Neuronal stem cell (in vitro differentiated cells): Measurements from ENCODE around the gene PLCB3.

Source experiments
- DNase-seq: peaks from one replicate; pipeline ENCODE4 v3.0.0-alpha.2; 2013; ENCODE audit warnings: low spot score
- H2AFZ ChIP-seq: one replicate; pipeline ENCODE4 v1.6.1; 2013; ENCODE audit warnings: mild to moderate bottlenecking, low read length, inconsistent platforms
- H2AK5ac ChIP-seq: 2 replicates; pipeline ENCODE4 v1.6.1; 2013; ENCODE audit warnings: low read depth, mild to moderate bottlenecking, inconsistent platforms, low read length, moderate library complexity, mixed read lengths
- H2BK120ac ChIP-seq: 2 replicates; pipeline ENCODE4 v1.6.1; 2013; ENCODE audit warnings: low read depth, mild to moderate bottlenecking, inconsistent platforms, low read length, moderate library complexity, mixed read lengths
- H2BK12ac ChIP-seq: one replicate; pipeline ENCODE4 v1.6.1; 2013; ENCODE audit warnings: low read length, inconsistent platforms
- H2BK15ac ChIP-seq: 2 replicates; pipeline ENCODE4 v1.6.1; 2013; ENCODE audit warnings: mild to moderate bottlenecking, low read length, inconsistent platforms, mixed read lengths
- H2BK5ac ChIP-seq: one replicate; pipeline ENCODE4 v1.6.1; 2013; ENCODE audit warnings: inconsistent platforms, mild to moderate bottlenecking, low read length, moderate library complexity
- H3K14ac ChIP-seq: one replicate; pipeline ENCODE4 v1.6.1; 2013; ENCODE audit warnings: low read length, inconsistent platforms
- H3K18ac ChIP-seq: 2 replicates; pipeline ENCODE4 v1.6.1; 2013; ENCODE audit warnings: low read length, inconsistent platforms
- H3K23ac ChIP-seq: 2 replicates; pipeline ENCODE4 v1.6.1; 2013; ENCODE audit warnings: low read depth, mild to moderate bottlenecking, mixed read lengths, low read length, inconsistent platforms; ENCODE audit not compliant: poor library complexity
- H3K27ac ChIP-seq: replicated peaks from 3 replicates; pipeline ENCODE4 v1.5.1; 2013; ENCODE audit warnings: low read length, inconsistent platforms
- H3K27me3 ChIP-seq, 3 experiments: 2 replicates each; pipeline ENCODE4 v1.6.1; 2013; ENCODE audit warnings: low read length in 3 of 3, mild to moderate bottlenecking in 2 of 3, inconsistent platforms in 1 of 3, low read depth in 1 of 3, mixed read lengths in 1 of 3, moderate library complexity in 1 of 3; ENCODE audit not compliant: control insufficient read depth in 3 of 3, insufficient read depth in 3 of 3
- H3K36me3 ChIP-seq, 2 donors: replicated peaks in 1 of 2; 2 replicates each; pipeline ENCODE4 v1.6.1; 2013; ENCODE audit warnings: low read length in 2 of 2; ENCODE audit not compliant: control insufficient read depth in 2 of 2, insufficient read depth in 2 of 2
- H3K4ac ChIP-seq: 2 replicates; pipeline ENCODE4 v1.6.1; 2013; ENCODE audit warnings: inconsistent platforms, mild to moderate bottlenecking, low read length, moderate library complexity
- H3K4me1 ChIP-seq, 2 donors: 1 replicate in 1 of 2; 2 replicates in 1 of 2; pipeline ENCODE4 v1.6.1; 2013; ENCODE audit warnings: low read length in 2 of 2, low read depth in 1 of 2; ENCODE audit not compliant: control insufficient read depth in 2 of 2, insufficient read depth in 1 of 2
- H3K4me2 ChIP-seq: one replicate; pipeline ENCODE4 v1.6.1; 2013; ENCODE audit warnings: mild to moderate bottlenecking, low read length, inconsistent platforms; ENCODE audit not compliant: insufficient read depth, poor library complexity, severe bottlenecking
- H3K4me3 ChIP-seq, 2 donors: 2 replicates each; pipeline ENCODE4 v1.5.1; 2013; ENCODE audit warnings: low read length in 2 of 2, mild to moderate bottlenecking in 2 of 2, inconsistent platforms in 1 of 2, moderate library complexity in 1 of 2
- H3K79me1 ChIP-seq: one replicate; pipeline ENCODE4 v1.6.1; 2013; ENCODE audit warnings: low read depth, mild to moderate bottlenecking, inconsistent platforms, low read length, moderate library complexity
- H3K9ac ChIP-seq: one replicate; pipeline ENCODE4 v1.6.1; 2013; ENCODE audit warnings: mild to moderate bottlenecking, low read depth, low read length, inconsistent platforms; ENCODE audit not compliant: poor library complexity
- H3K9me3 ChIP-seq, 2 donors: replicated peaks in 1 of 2; 2 replicates each; pipeline versions ENCODE3 to v1.6.1; 2013; ENCODE audit warnings: low read length in 2 of 2, mild to moderate bottlenecking in 2 of 2, inconsistent platforms in 1 of 2, low read depth in 1 of 2, mixed read lengths in 1 of 2, moderate library complexity in 1 of 2; ENCODE audit not compliant: control insufficient read depth in 2 of 2, insufficient read depth in 1 of 2
- H4K8ac ChIP-seq: one replicate; pipeline ENCODE4 v1.6.1; 2013; ENCODE audit warnings: low read depth, mild to moderate bottlenecking, inconsistent platforms, low read length, moderate library complexity
- H4K91ac ChIP-seq: one replicate; pipeline ENCODE4 v1.6.1; 2013; ENCODE audit warnings: low read length, low read depth, mild to moderate bottlenecking, inconsistent platforms; ENCODE audit not compliant: poor library complexity
- WGBS, 2 donors: extraction: QIAGEN DNeasy Blood & Tissue Kit; methylation state at CpG; one replicate each; pipeline ENCODE4 v1.1.7; 2013; ENCODE audit warnings: missing lambda C conversion rate in 2 of 2, mixed read lengths in 1 of 2; ENCODE audit not compliant: insufficient read length in 2 of 2, insufficient replicate concordance in 1 of 2; ENCODE audit errors: extremely low coverage in 2 of 2; 5-methylcytosine and 5-hydroxymethylcytosine counted together

The PLCB3 gene

GRCh38 chr11:64299847-64300648 is 48.7 kb downstream of the PLCB3 start, which contains the start of gene CATSPERZ:
Gene CATSPERZ, plus strand, starts transcription at chr11:64300358. Its CDS starts 53 bp downstream, at chr11:64300411.
- Histone ChIP-seq H3K14ac (peak within 1 kb of the TSS; percentile 31), H2BK12ac (peak within 1 kb of the TSS; percentile 50), H3K36me3 (no peaks in the 10 kb centered on the region), H3K9me3 (no peaks in the 10 kb centered on the region), H2BK5ac (no peak within 1 kb of the TSS), H4K91ac (no peak within 1 kb of the TSS), H3K27ac (no peak within 1 kb of the TSS), H4K8ac (no peak within 1 kb of the TSS), H3K79me1 (no peaks in the 10 kb centered on the region), H3K23ac (peak within 1 kb of the TSS; percentile 26), H3K4me3 (peak within 1 kb of the TSS; percentile 29 to 69), H2AK5ac (peak within 1 kb of the TSS; percentile 76), H3K4me1 (peaks cover 7 to 21% of the 10 kb centered on the region in 2 donors), H3K9ac (peak within 1 kb of the TSS; percentile 37), H3K4me2 (peak within 1 kb of the TSS; percentile 74), H2BK120ac (peak within 1 kb of the TSS; percentile 56), H2AFZ (peak within 1 kb of the TSS; percentile 91), H3K4ac (no peak within 1 kb of the TSS), H3K27me3 (peaks cover 39 to 76% (median 64%) of the 10 kb centered on the region in 3 experiments), H2BK15ac (peak within 1 kb of the TSS; percentile 93), H3K18ac (peak within 1 kb of the TSS; percentile 83)
- WGBS, 2 donors = no CpG with 5 or more reads among the region's 54 CpGs
- DNase-seq = no peak

- no CpG with 5 or more reads among the region's 13 CpGs for WGBS, 2 donors
- Histone ChIP-seq H3K9ac (peak overlapping the region; percentile 63), H3K14ac (no peak overlapping the region), H2AK5ac (peak overlapping the region; percentile 82), H3K27me3 (peaks cover 17 to 43% (median 30%) of the 10 kb centered on the region in 3 experiments), H3K9me3 (no peaks in the 10 kb centered on the region), H3K23ac (no peak overlapping the region), H3K4me2 (no peak overlapping the region), H2BK120ac (no peak overlapping the region), H2BK5ac (no peak overlapping the region), H4K8ac (no peak overlapping the region), H3K4ac (no peak overlapping the region), H3K27ac (no peak overlapping the region), H3K36me3 (peaks cover 3 to 4% of the 10 kb centered on the region in 2 donors), H2BK15ac (peak overlapping the region; percentile 7), H4K91ac (no peak overlapping the region), H3K18ac (peak overlapping the region; percentile 52), H2AFZ (no peak overlapping the region), H3K4me3 (no peak overlapping the region), H3K4me1 (peaks cover 12 to 25% of the 10 kb centered on the region in 2 donors), H3K79me1 (peaks cover 10% of the 10 kb centered on the region), H2BK12ac (no peak overlapping the region)
- no peak for DNase-seq
Measured at GRCh38 chr11:64303109-64304031, 52.0 kb downstream of the PLCB3 start.

GRCh38 chr11:64304032-64304315 is 52.6 kb downstream of the PLCB3 start:
- no CpG with 5 or more reads among the region's 5 CpGs for WGBS, 2 donors
- peak overlapping the region; percentile 52 for H3K18ac ChIP-seq
- no peak overlapping the region for H3K23ac ChIP-seq
- no peak overlapping the region for H2BK12ac ChIP-seq
- no peak overlapping the region for H3K27ac ChIP-seq
- peaks cover 12 to 25% of the 10 kb centered on the region in 2 donors for H3K4me1 ChIP-seq
- H3K79me1 ChIP-seq = peaks cover 10% of the 10 kb centered on the region
- peak overlapping the region in 1 of 2 donors; percentile 57 for H3K4me3 ChIP-seq
- H3K14ac ChIP-seq = no peak overlapping the region
- no peaks in the 10 kb centered on the region for H3K9me3 ChIP-seq
- peak overlapping the region; percentile 50 for H3K9ac ChIP-seq
- no peak overlapping the region for H3K4ac ChIP-seq
- no peak overlapping the region for H2BK120ac ChIP-seq
- peak overlapping the region; percentile 7 for H2BK15ac ChIP-seq
- H4K8ac ChIP-seq = no peak overlapping the region
- H2AK5ac ChIP-seq = peak overlapping the region; percentile 82
- no peak overlapping the region for H4K91ac ChIP-seq
- H2AFZ ChIP-seq = peak overlapping the region; percentile 87
- no peak overlapping the region for H2BK5ac ChIP-seq
- H3K27me3 ChIP-seq = peaks cover 16 to 37% (median 24%) of the 10 kb centered on the region in 3 experiments
- H3K4me2 ChIP-seq = no peak overlapping the region
- H3K36me3 ChIP-seq = peaks cover 3 to 4% of the 10 kb centered on the region in 2 donors
- no peak for DNase-seq
